ENCODE measurements around the gene VEPH1.

DNA sequence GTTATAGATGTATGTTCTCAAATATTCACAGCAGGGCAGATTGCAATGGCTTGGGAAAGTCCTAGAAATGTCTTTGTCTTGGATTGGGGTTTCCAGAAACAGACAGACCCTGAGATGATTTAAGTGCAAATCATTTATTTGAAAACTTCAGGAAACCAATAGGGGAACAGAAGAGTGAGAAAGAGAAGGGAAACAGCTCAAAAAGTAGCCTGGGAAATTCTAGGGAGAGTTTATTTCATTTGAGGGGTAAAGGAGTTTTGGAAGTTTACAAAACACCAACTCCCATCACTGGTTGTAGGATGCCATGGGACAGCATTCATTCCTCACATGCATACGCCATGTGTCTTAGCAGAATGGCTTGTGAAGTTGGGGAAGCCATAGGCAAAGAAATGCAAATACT is 98.8 kb downstream of the VEPH1 start:
- TF ChIP-seq JUND (IDR thresholded peaks at IDR 0.05), result no peak
- TF ChIP-seq, protein P1, sequence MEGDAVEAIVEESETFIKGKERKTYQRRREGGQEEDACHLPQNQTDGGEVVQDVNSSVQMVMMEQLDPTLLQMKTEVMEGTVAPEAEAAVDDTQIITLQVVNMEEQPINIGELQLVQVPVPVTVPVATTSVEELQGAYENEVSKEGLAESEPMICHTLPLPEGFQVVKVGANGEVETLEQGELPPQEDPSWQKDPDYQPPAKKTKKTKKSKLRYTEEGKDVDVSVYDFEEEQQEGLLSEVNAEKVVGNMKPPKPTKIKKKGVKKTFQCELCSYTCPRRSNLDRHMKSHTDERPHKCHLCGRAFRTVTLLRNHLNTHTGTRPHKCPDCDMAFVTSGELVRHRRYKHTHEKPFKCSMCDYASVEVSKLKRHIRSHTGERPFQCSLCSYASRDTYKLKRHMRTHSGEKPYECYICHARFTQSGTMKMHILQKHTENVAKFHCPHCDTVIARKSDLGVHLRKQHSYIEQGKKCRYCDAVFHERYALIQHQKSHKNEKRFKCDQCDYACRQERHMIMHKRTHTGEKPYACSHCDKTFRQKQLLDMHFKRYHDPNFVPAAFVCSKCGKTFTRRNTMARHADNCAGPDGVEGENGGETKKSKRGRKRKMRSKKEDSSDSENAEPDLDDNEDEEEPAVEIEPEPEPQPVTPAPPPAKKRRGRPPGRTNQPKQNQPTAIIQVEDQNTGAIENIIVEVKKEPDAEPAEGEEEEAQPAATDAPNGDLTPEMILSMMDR (IDR thresholded peaks at IDR 0.05), result no peak
- TF ChIP-seq MAX (IDR thresholded peaks at IDR 0.05; ENCODE audit: low read depth), result no peak
- no peak for TF ChIP-seq USF2 (IDR thresholded peaks at IDR 0.05; ENCODE audit: borderline replicate concordance, low read depth, low read length)
- TF ChIP-seq GABPA (IDR thresholded peaks at IDR 0.05; ENCODE audit: low read depth), result no peak

Data from SK-N-SH (cell line).